GM12878 (cell line): ENCODE data around the gene RCAN2. TPM values are rescaled to one million over a fixed set of nuclear protein-coding genes. Genes with fewer than 3 reads are reported as not detected.

Experiments
- ATAC-seq: fragments of 200-7000 bp; cut with Tn5 transposase; 3 replicates; pipeline ENCODE4 v1.9.1; 2020; ENCODE audit warnings: mild to moderate bottlenecking, moderate library complexity
- BruUV-seq: library from RNA; stranded (reverse); fragments of 400-500 nt; replicated peaks from 2 replicates; lab custom pipeline; 2021; lab: Mats Ljungman, UMichigan
- CTCF ChIA-PET: fragments of 300-600 bp; sonication (Branson Sonifier 250); formaldehyde crosslinking; extraction: SDS; loops from one replicate; lab custom pipeline; 2021; ENCODE audit warnings: inconsistent platforms; lab: Yijun Ruan, JAX
- POLR2A ChIA-PET: fragments of 350-600 bp; formaldehyde crosslinking; extraction: SDS; loops from one replicate; lab custom pipeline; 2021; ENCODE audit warnings: inconsistent platforms; lab: Charles Lee
- RAD21 ChIA-PET: fragments of 300-600 bp; sonication (Branson Sonifier 250); formaldehyde crosslinking; loops from one replicate; lab custom pipeline; 2023; ENCODE audit warnings: antibody characterized with exemption; ENCODE audit not compliant: unreplicated experiment; lab: Charles Lee
- SMC1A ChIA-PET: fragments of 300-600 bp; sonication (Branson Sonifier 250); formaldehyde crosslinking; loops from one replicate; lab custom pipeline; 2023; ENCODE audit not compliant: unreplicated experiment, uncharacterized antibody; lab: Charles Lee
- DNase-seq: peaks from one replicate; pipeline ENCODE4 v3.0.0-alpha.2; 2011; ENCODE audit warnings: low read depth, low spot score
- FAIRE-seq: peaks from 3 replicates; lab custom pipeline; 2011; peaks lifted over from hg19 to GRCh38; lab: Jason Lieb, UNC
- H2AFZ ChIP-seq: 2 replicates; pipeline ENCODE4 v1.6.0; 2011; ENCODE audit warnings: low read depth, low read length, control low read depth; ENCODE audit not compliant: control insufficient read depth
- H3K27ac ChIP-seq: 2 replicates; pipeline ENCODE4 v1.5.1; 2011; ENCODE audit warnings: control low read depth; ENCODE audit not compliant: control insufficient read depth, insufficient read depth
- H3K27me3 ChIP-seq, 2 experiments: replicated peaks in 1 of 2; 2 replicates each; pipeline versions ENCODE4 v1.6.0 to v1.6.1; 2011; ENCODE audit warnings: low read length in 1 of 2; ENCODE audit not compliant: control insufficient read depth in 2 of 2, insufficient read depth in 2 of 2
- H3K36me3 ChIP-seq, 2 experiments: 2 replicates each; pipeline ENCODE4 v1.5.1; 2011; ENCODE audit warnings: low read length in 1 of 2; ENCODE audit not compliant: control insufficient read depth in 2 of 2, insufficient read depth in 2 of 2
- H3K4me1 ChIP-seq: 2 replicates; pipeline ENCODE4 v1.6.1; 2011; ENCODE audit warnings: mild to moderate bottlenecking, low read length, moderate library complexity, mixed read lengths; ENCODE audit not compliant: control insufficient read depth, insufficient read depth
- H3K4me2 ChIP-seq: 2 replicates; pipeline ENCODE4 v1.6.0; 2011; ENCODE audit warnings: control low read depth; ENCODE audit not compliant: control insufficient read depth, insufficient read depth
- H3K4me3 ChIP-seq: fragments of 200-600 bp; sonication (generic); 2 replicates; pipeline ENCODE4 v1.5.1; 2016
- H3K79me2 ChIP-seq: 2 replicates; pipeline ENCODE4 v1.6.0; 2011; ENCODE audit warnings: low read length; ENCODE audit not compliant: control insufficient read depth, insufficient read depth
- H3K9ac ChIP-seq: 2 replicates; pipeline ENCODE4 v1.8.0; 2011; ENCODE audit warnings: low read length, control low read depth, mixed read lengths; ENCODE audit not compliant: control insufficient read depth, insufficient read depth
- H3K9me3 ChIP-seq: replicated peaks from 3 replicates; pipeline ENCODE4 v1.5.1; 2011; ENCODE audit warnings: mild to moderate bottlenecking, low read length; ENCODE audit not compliant: control insufficient read depth, insufficient read depth
- H4K20me1 ChIP-seq: 2 replicates; pipeline ENCODE4 v1.6.0; 2011; ENCODE audit not compliant: control insufficient read depth, insufficient read depth
- GATAD2B ChIP-seq: fragments of 450-650 bp; conservative IDR thresholded peaks from 2 replicates; pipeline ENCODE4 v1.6.1; 2017; ENCODE audit warnings: low read depth, mild to moderate bottlenecking, moderate library complexity
- JUND ChIP-seq: IDR thresholded peaks from 2 replicates; pipeline ENCODE4 v1.6.1; 2012; ENCODE audit warnings: low read depth, mild to moderate bottlenecking, low read length, improper control_type of control experiment, moderate library complexity
- NFIC ChIP-seq: IDR thresholded peaks from 2 replicates; pipeline ENCODE4 v1.6.1; 2012; ENCODE audit warnings: low read depth, mild to moderate bottlenecking, inconsistent platforms, low read length, moderate library complexity
- SP1 ChIP-seq: IDR thresholded peaks from one replicate; pipeline ENCODE4 v1.6.1; 2011; ENCODE audit warnings: low read depth, low read length
- STAT1 ChIP-seq: fragments of 450-650 bp; conservative IDR thresholded peaks from 2 replicates; pipeline ENCODE4 v1.6.1; 2014; ENCODE audit warnings: antibody characterized with exemption, mild to moderate bottlenecking
- TCF12 ChIP-seq: IDR thresholded peaks from 2 replicates; pipeline ENCODE4 v1.6.1; 2011; ENCODE audit warnings: low read depth, mild to moderate bottlenecking, low read length
- TCF3 ChIP-seq: IDR thresholded peaks from 2 replicates; pipeline ENCODE4 v1.6.1; 2012; ENCODE audit warnings: low read depth, mild to moderate bottlenecking, low read length, borderline replicate concordance; ENCODE audit not compliant: insufficient read depth
- WGBS: methylation state at CpG from one replicate; pipeline ENCODE4 v1.1.6; 2016; ENCODE audit warnings: low lambda C conversion rate; ENCODE audit not compliant: insufficient replicate concordance, insufficient coverage; ENCODE audit errors: missing lambda C conversion rate; 5-methylcytosine and 5-hydroxymethylcytosine counted together
- in situ Hi-C: fragments of 300-500 bp; cut with MboI; formaldehyde crosslinking; loops from 9 replicates; pipeline ENCODE4 v1.14.3; 2018; ENCODE audit warnings: mixed read lengths
- intact Hi-C: fragments of 100-400 bp; cut with micrococcal nuclease; formaldehyde crosslinking; loops from one replicate; pipeline ENCODE4 v1.14.2; 2022; ENCODE audit not compliant: unreplicated experiment
- polyA plus RNA-seq, 11 experiments: library from polyadenylated mRNA; depleted of rRNA in 4 of 11; unstranded in 6 of 11; stranded (reverse) in 5 of 11; fragments of >200 nt; fragmentation: Nextera tagmentation in 4 of 11; fragmentation: Illumina TruSeq in 1 of 11; extraction: Ambion mirVana in 4 of 11; extraction: Trizol in 1 of 11; gene quantifications; 1 replicate in 1 of 11; 2 replicates in 10 of 11; pipeline versions ENCODE4 v1.2.1 to v1.2.3, GENCODE V29; 2011 to 2016; ENCODE audit warnings: inconsistent platforms in 2 of 11, missing spikeins in 2 of 11, low read depth in 1 of 11
- total RNA-seq, 4 experiments: library from RNA; depleted of rRNA in 3 of 4; stranded (reverse); fragments of >200 nt in 3 of 4; fragmentation: Illumina TruSeq in 1 of 4; extraction: Trizol in 1 of 4; gene quantifications; 2 replicates each; pipeline versions ENCODE4 v1.2.1 to v1.2.3, GENCODE V29; 2013 to 2021

The RCAN2 gene
- total and polyA plus RNA-seq, 10 of the 15 experiments (the other 5 are each of a cell fraction or from before 2014, with no cell fraction given) = 0.06 TPM; not detected in 9

GRCh38 chr6:46509063-46509462, 17.8 kb upstream of the RCAN2 start:
- Histone ChIP-seq H3K4me3 (no peak overlapping the region), H3K9ac (no peak overlapping the region), H3K9me3 (no peaks in the 10 kb centered on the region), H4K20me1 (no peaks in the 10 kb centered on the region), H3K4me2 (no peak overlapping the region), H2AFZ (no peak overlapping the region), H3K27ac (no peak overlapping the region), H3K36me3 (no peaks in the 10 kb centered on the region), H3K4me1 (no peaks in the 10 kb centered on the region), H3K79me2 (no peaks in the 10 kb centered on the region), H3K27me3 (no peaks in the 10 kb centered on the region)
- in situ Hi-C loops = no loop called here
- RAD21 ChIA-PET = no interaction called here
- TF ChIP-seq GATAD2B (no peak), JUND (no peak)
- 0% methylated on average over 4 of the region's 4 CpGs for WGBS
- FAIRE-seq (no peak), DNase-seq (no peak), ATAC-seq (no peak)
- SMC1A ChIA-PET = no interaction called here
- CTCF ChIA-PET = no interaction called here
- intact Hi-C loops = no loop called here
- POLR2A ChIA-PET = no interaction called here
- BruUV-seq = no TSS peak

DNA sequence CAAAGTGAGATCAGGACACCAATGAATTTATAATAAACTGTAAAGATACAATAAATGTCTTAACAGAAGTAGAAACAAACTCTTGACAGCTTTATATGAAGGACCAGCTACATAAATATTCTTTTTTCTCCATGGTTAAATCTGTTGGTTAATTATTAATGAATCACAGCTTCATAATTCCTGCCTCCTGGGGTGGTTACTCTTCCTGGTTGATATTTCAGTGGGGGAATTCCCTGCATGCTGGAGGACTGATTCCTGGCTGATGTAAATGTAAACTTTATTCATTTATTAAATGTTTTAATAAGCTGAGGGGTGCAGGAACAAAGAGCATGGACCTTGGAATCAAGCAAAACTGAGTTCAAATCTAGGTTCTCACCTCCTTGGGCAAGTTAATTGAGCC, 16.2 kb upstream of the RCAN2 start:
- H3K36me3 ChIP-seq = no peaks in the 10 kb centered on the region
- H3K9ac ChIP-seq = no peak overlapping the region
- ChIA-PET CTCF (no interaction called here), RAD21 (no interaction called here), SMC1A (no interaction called here), POLR2A (no interaction called here)
- no peaks in the 10 kb centered on the region for H3K79me2 ChIP-seq
- intact Hi-C loops (no loop called here), in situ Hi-C loops (no loop called here)
- no peaks in the 10 kb centered on the region for H4K20me1 ChIP-seq
- no peak overlapping the region for H3K4me3 ChIP-seq
- DNase-seq (no peak), ATAC-seq (no peak), FAIRE-seq (no peak)
- H3K9me3 ChIP-seq = no peaks in the 10 kb centered on the region
- no peaks in the 10 kb centered on the region for H3K4me1 ChIP-seq
- H3K27me3 ChIP-seq = no peaks in the 10 kb centered on the region
- H3K4me2 ChIP-seq = no peak overlapping the region
- H2AFZ ChIP-seq = no peak overlapping the region
- TF ChIP-seq NFIC = no peak
- TF ChIP-seq TCF3 = no peak
- no peak for TF ChIP-seq TCF12
- no peak for TF ChIP-seq STAT1
- no peak for TF ChIP-seq SP1
- H3K27ac ChIP-seq = no peak overlapping the region
- BruUV-seq = no TSS peak
